Measurements from ENCODE around the gene ATG7. TPM values are rescaled to one million over a fixed set of nuclear protein-coding genes. Genes with fewer than 3 reads are reported as not detected.

Gene ATG7, protein sequence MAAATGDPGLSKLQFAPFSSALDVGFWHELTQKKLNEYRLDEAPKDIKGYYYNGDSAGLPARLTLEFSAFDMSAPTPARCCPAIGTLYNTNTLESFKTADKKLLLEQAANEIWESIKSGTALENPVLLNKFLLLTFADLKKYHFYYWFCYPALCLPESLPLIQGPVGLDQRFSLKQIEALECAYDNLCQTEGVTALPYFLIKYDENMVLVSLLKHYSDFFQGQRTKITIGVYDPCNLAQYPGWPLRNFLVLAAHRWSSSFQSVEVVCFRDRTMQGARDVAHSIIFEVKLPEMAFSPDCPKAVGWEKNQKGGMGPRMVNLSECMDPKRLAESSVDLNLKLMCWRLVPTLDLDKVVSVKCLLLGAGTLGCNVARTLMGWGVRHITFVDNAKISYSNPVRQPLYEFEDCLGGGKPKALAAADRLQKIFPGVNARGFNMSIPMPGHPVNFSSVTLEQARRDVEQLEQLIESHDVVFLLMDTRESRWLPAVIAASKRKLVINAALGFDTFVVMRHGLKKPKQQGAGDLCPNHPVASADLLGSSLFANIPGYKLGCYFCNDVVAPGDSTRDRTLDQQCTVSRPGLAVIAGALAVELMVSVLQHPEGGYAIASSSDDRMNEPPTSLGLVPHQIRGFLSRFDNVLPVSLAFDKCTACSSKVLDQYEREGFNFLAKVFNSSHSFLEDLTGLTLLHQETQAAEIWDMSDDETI
- polyA plus RNA-seq (ENCODE audit: insufficient read length in 4 of 4) = 10 to 100 TPM; 22.0 to 26.0 (median 25.4) TPM

GRCh38 chr3:11271986-11272904 is at the start of gene ATG7:
TSS of gene ATG7 (plus strand) at chr3:11272397. CDS start at chr3:11298696, 26,299 bp downstream.
- DNase-seq (ENCODE audit: low read depth in 4 of 4, low spot score in 3 of 4) = peak; percentile 90 to 95 (median 91)

- DNase-seq (ENCODE audit: low read depth in 4 of 4, low spot score in 3 of 4) = no peak
These were observed 48.2 kb upstream of the ATG7 start for GRCh38 chr3:11224010-11224409.

GRCh38 chr3:11224870-11225229 is 47.3 kb upstream of the ATG7 start:
- no peak for DNase-seq (ENCODE audit: low read depth in 4 of 4, low spot score in 3 of 4)

GRCh38 chr3:11226042-11226370 is 46.2 kb upstream of the ATG7 start:
- no peak for DNase-seq (ENCODE audit: low read depth in 4 of 4, low spot score in 3 of 4)

GRCh38 chr3:11228041-11228440 is 44.2 kb upstream of the ATG7 start:
- no peak for DNase-seq (ENCODE audit: low read depth in 4 of 4, low spot score in 3 of 4)

DNA sequence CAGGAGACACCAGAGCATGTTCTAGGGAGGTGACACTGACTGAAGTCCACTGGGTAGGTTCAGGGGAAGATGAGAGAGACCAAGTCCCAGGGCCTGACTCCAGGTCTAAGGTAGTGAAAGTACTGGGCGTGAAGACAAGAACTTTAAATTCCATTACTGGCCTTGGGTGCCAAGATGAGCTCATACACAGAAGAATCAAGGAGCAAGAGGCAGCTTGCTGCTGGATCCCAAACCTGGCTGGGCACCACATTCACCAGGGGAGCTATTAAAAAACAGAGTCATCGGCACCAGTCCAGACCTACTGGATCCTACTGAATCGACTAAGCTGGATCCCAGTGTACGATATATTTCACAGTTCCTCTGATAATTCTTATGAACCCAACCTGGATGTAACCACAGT is 42.1 kb upstream of the ATG7 start:
- no peak for DNase-seq (ENCODE audit: low read depth in 4 of 4, low spot score in 3 of 4)

DNA sequence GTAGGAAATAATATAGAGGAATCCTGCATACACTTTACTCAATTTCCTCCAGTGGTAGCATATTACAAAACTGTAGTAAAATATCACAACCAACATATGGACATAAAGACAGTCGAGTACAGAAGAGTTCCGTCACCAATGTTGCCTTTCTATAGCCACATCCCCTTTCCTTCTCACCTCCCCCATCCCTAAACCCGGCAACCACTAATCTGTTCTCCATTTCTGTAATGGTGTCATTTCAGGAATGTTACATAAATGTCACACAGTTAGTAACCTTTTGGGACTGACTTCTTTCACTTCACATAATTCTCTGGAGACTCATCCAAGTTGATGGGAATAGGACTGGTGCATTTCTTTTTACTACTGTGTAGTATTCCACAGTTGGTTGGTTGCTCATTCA is 41.4 kb upstream of the ATG7 start:
- no peak for DNase-seq (ENCODE audit: low read depth in 4 of 4, low spot score in 3 of 4)

DNA sequence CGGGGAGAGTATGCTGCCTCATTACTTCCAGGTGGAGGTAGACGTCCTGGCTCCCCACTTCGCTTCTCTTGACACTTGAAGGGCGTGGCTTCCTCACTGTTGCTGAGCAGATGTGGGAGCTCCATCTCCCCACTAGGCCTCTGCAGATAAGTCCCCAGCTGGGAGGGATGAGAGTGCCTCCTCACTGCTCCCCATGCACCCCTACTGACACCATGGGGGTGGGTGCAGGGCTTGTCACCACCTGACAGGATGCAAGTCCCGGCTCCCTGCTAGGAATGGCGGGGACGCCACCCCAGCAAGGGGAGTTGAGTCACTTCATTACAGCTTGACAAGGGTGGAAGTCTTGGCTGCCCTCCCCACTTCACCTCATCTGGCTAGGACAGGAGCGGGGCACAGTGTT is 36.8 kb upstream of the ATG7 start:
- no peak for DNase-seq (ENCODE audit: low read depth in 4 of 4, low spot score in 3 of 4)

GRCh38 chr3:11236588-11237461 is 35.4 kb upstream of the ATG7 start:
- DNase-seq (ENCODE audit: low read depth in 4 of 4, low spot score in 3 of 4) = peak in 3 of 4 donors; percentile 10 to 20 (median 16)

DNA sequence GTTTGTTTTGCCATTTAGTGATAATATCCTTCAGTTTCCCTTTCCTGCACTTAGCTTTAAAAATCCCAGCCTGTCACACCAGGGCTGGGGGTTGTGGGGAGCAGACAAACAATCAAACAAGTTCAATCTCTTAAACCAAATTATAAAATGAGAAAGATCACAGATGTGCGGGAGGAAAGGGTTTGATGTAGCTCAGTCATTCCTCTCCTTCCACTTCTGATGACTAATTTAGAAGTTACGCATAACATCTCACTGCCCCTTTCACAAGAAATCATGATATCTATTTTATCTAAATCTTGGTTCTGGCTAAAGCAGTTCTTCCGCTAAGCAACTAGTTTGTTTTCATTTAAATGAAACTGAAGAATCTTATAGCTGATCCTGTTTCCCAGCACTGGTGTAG is 34.1 kb upstream of the ATG7 start:
- DNase-seq (ENCODE audit: low read depth in 4 of 4, low spot score in 3 of 4) = no peak

DNA sequence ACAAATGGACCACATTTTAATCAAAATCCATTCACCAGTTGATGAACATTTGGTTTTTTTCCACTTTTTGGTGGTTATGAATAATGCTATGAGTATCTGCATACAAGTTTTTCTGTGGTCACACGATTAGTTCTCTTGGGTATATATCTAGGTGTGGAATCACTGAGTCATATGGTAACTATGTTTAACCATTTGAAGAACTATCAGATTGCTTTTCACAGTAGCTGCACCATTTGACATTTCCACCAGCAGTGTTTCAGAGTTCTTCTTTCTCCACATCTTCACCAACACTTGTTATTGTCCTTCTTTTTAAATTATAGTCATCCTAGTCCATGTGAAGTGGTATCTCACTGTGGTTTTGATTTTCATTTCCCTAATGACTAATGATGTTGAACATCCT is 33.3 kb upstream of the ATG7 start:
- DNase-seq (ENCODE audit: low read depth in 4 of 4, low spot score in 3 of 4) = no peak

DNA sequence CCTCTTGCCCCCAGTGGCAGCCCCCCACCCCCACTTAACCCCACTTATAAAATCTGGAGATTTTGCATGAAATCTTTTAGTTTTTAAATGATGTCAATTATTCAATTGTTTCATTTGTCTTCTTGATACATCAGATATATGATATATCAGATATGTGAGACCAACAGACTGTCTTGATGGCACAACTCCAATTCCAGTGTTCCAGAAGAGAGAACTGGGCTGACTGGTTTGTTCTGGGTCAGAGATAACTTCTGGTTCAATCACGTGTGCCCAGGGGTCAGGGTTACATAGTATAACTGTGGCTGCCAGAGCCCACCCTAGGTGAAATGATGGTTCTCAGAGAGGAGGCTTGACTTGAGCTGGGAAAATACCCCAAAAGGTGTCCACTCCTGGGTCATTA is 32.4 kb upstream of the ATG7 start:
- DNase-seq (ENCODE audit: low read depth in 4 of 4, low spot score in 3 of 4) = no peak

DNA sequence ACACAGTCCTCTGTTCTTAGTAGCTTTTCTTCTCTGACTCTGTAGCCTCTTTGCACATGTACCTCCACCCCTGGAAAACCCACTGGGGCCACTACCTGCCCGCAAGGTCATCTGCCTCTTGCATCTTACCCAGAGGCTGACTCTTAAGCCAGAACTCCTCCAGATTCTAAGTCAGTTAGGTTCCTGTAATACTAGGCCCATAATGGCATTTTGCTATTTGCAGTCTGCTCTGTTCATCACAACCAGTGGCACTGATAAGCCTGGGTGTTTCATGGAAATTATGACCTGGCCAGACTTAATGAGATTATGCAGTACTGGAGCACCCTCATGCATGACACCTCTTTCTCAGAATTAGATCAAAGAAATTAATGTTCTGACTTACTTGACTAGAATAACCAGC is 31.7 kb upstream of the ATG7 start:
- DNase-seq (ENCODE audit: low read depth in 4 of 4, low spot score in 3 of 4) = no peak

DNA sequence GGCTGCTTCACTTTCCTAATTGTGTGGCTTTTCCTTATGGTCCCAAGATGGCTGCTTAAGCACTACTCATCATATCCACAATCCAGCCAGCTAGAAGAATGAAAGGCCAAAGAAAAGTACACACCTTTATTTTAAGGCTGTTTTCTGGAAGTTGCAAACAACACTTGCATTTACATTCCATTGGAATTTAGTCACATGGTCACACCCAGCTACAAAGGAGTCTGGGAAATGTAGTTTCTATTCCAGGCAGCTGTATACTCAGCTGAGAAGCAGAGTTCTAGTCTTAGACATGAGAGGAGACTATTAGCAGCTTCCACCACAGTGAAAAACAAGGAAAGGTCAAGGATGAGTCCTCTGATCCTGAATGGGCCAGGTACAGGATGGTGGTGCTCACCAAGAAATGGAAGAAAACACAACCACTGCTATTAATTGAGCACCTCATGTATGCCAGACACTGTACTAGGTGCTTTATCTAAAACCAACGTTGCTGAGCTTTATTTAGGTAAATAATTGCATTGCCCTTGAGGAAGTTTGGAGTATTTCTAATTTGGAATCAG is 28.0 kb upstream of the ATG7 start:
- no peak for DNase-seq (ENCODE audit: low read depth in 4 of 4, low spot score in 3 of 4)

DNA sequence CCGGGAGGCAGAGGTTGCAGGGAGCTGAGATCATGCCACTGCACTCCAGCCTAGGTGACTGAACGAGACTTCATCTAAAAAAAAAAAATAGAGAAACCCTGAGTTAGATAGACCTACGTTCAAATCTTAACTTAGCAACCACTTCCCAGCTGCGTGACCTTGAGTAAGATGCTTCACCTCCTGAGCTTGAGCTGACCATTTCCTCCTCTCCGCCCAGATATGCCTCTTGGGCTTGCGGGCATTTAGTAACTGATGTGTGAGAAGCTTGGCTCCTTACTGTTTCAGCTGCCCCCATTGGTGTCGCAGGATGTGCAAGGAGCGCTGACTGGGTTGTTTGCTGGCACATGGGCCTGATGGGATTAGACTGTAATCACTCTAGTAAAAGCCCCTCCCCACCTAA is 26.9 kb upstream of the ATG7 start:
- no peak for DNase-seq (ENCODE audit: low read depth in 4 of 4, low spot score in 3 of 4)

DNA sequence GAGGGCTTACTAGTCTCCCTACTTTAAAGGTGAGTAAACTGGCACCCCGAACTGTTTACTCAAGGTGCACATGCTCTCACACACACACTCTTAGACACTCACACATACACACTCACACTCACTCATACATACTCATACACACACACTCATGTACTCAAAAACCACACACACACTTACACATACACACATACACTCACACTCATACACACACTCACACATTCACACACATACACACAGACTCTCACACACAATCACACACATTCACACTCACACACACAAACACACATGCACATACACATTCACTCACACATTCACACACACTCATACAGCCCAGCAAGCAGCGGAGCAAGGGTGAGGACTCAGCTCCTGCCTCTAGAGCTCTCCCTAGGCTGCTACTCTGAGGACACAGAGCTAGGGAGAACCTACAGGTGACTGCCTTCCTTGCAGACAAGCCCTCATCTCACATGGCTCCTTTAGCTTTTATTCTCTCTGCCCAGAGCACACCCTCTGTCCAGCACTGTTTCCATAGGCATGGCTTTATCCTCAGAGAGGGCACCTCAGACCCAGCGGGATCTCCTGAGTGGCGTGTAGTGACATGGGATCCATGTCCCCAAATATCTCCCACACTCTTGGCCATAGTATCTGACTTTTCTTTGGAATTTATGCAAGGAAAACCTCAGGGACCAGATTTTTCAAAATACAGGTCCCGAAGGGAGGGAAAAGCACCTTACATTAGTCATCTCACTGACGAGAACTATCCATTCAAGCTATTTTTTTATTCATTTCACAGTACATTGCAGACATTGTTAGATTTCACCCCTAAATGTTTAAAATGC is 26.2 kb upstream of the ATG7 start:
- no peak for DNase-seq (ENCODE audit: low read depth in 4 of 4, low spot score in 3 of 4)

DNA sequence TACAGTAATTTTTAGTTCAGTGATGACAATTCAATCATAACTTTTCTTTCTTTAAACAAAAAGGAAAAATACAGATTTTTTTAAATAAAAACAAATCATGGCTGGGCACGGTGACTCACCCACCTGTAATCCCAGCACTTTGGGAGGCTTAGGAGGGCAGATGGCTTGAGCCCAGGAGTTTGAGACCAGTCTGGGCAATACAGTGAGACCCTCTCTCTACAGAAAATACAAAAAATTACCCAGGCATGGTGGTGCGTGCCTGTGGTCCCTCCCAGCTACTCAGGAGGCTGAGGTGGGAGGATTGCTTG is 25.6 kb upstream of the ATG7 start:
- DNase-seq (ENCODE audit: low read depth in 4 of 4, low spot score in 3 of 4) = no peak

DNA sequence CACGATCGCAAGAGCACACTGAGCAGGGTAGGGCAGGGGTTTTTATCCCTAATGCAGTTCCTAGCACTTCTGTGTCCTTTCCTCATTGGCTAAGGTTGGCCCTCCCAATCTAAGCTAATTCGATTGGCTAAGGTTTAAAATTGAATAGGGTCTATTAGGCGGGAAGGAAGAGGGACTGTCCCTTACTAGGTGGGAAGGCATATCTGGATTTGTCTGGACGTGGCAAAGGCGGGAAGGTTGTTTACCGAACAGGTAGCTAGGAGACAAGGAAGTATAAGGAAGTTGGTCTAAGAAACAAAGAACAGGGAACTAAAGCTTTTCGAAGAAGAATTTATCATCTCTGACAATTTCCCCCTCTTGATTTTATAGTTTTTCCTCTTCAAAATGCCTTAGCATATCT is 24.8 kb upstream of the ATG7 start:
- DNase-seq (ENCODE audit: low read depth in 4 of 4, low spot score in 3 of 4) = no peak

- DNase-seq (ENCODE audit: low read depth in 4 of 4, low spot score in 3 of 4) = no peak
These were observed 23.6 kb upstream of the ATG7 start for GRCh38 chr3:11248596-11248995.

All from right renal pelvis (tissue), 4 donors.